H9 (cell line): ENCODE data around the gene SCGN. TPM values are rescaled to one million over a fixed set of nuclear protein-coding genes. Genes with fewer than 3 reads are reported as not detected.

Experiments
- DNase-seq: peaks from one replicate; pipeline ENCODE4 v3.0.0-alpha.2; 2017
- H2AFZ ChIP-seq: one replicate; pipeline ENCODE4 v1.6.1; 2013; ENCODE audit warnings: mild to moderate bottlenecking, low read length, control low read depth, moderate library complexity
- H2AK5ac ChIP-seq: 2 replicates; pipeline ENCODE4 v1.6.1; 2013; ENCODE audit warnings: low read length, control low read depth, mixed read lengths; ENCODE audit not compliant: insufficient read length
- H2BK120ac ChIP-seq: one replicate; pipeline ENCODE4 v1.6.1; 2013; ENCODE audit warnings: low read depth, mild to moderate bottlenecking, low read length, control low read depth, inconsistent platforms; ENCODE audit not compliant: poor library complexity, severe bottlenecking
- H2BK12ac ChIP-seq: 2 replicates; pipeline ENCODE4 v1.6.1; 2013; ENCODE audit warnings: low read length, control low read depth, mixed read lengths, low read depth; ENCODE audit not compliant: insufficient read length
- H2BK15ac ChIP-seq: 2 replicates; pipeline ENCODE4 v1.6.1; 2013; ENCODE audit warnings: low read depth, low read length, control low read depth
- H2BK20ac ChIP-seq: one replicate; pipeline ENCODE4 v1.6.1; 2013; ENCODE audit warnings: low read depth, mild to moderate bottlenecking, low read length, control low read depth, inconsistent platforms; ENCODE audit not compliant: poor library complexity, severe bottlenecking
- H2BK5ac ChIP-seq: 2 replicates; pipeline ENCODE4 v1.6.1; 2013; ENCODE audit warnings: low read length, control low read depth, mixed read lengths; ENCODE audit not compliant: insufficient read length
- H3K14ac ChIP-seq: 2 replicates; pipeline ENCODE4 v1.6.1; 2013; ENCODE audit warnings: low read length, control low read depth; ENCODE audit not compliant: insufficient read depth
- H3K18ac ChIP-seq: 2 replicates; pipeline ENCODE4 v1.6.1; 2013; ENCODE audit warnings: low read depth, mild to moderate bottlenecking, mixed read lengths, low read length, control low read depth; ENCODE audit not compliant: insufficient read length
- H3K23ac ChIP-seq: 2 replicates; pipeline ENCODE4 v1.6.1; 2013; ENCODE audit warnings: low read length, control low read depth, mixed read lengths, low read depth; ENCODE audit not compliant: insufficient read length
- H3K23me2 ChIP-seq: 2 replicates; pipeline ENCODE4 v1.6.1; 2013; ENCODE audit warnings: low read depth, mild to moderate bottlenecking, mixed read lengths, low read length, control low read depth; ENCODE audit not compliant: insufficient read length, poor library complexity, severe bottlenecking
- H3K27ac ChIP-seq: 2 replicates; pipeline ENCODE4 v1.5.1; 2013; ENCODE audit warnings: low read length, control low read depth, mixed read lengths, low read depth; ENCODE audit not compliant: insufficient read length
- H3K27me3 ChIP-seq: 2 replicates; pipeline ENCODE4 v1.6.1; 2013; ENCODE audit warnings: low read length, control low read depth, inconsistent platforms; ENCODE audit not compliant: insufficient read depth
- H3K4ac ChIP-seq: 2 replicates; pipeline ENCODE4 v1.6.1; 2013; ENCODE audit warnings: low read depth, mild to moderate bottlenecking, control low read depth, inconsistent platforms, low read length, moderate library complexity
- H3K4me1 ChIP-seq: 2 replicates; pipeline ENCODE4 v1.6.1; 2013; ENCODE audit warnings: low read length, control low read depth, inconsistent platforms; ENCODE audit not compliant: insufficient read depth
- H3K4me2 ChIP-seq: 2 replicates; pipeline ENCODE4 v1.6.1; 2013; ENCODE audit warnings: low read length, control low read depth, mixed read lengths; ENCODE audit not compliant: insufficient read length, insufficient read depth
- H3K56ac ChIP-seq: 2 replicates; pipeline ENCODE4 v1.6.1; 2013; ENCODE audit warnings: low read depth, mild to moderate bottlenecking, mixed read lengths, low read length, control low read depth; ENCODE audit not compliant: insufficient read length
- H3K79me1 ChIP-seq: 2 replicates; pipeline ENCODE4 v1.6.1; 2013; ENCODE audit warnings: low read depth, mild to moderate bottlenecking, moderate library complexity, low read length, control low read depth, inconsistent platforms; ENCODE audit not compliant: insufficient read depth, poor library complexity, severe bottlenecking
- H3K79me2 ChIP-seq: 2 replicates; pipeline ENCODE4 v1.6.1; 2013; ENCODE audit warnings: low read length, control low read depth, inconsistent platforms; ENCODE audit not compliant: insufficient read depth
- H3K9ac ChIP-seq: 2 replicates; pipeline ENCODE4 v1.6.1; 2013; ENCODE audit warnings: low read length, control low read depth, mixed read lengths; ENCODE audit not compliant: insufficient read length; ENCODE audit errors: extremely low read depth
- H3K9me3 ChIP-seq: one replicate; pipeline ENCODE4 v1.6.1; 2013; ENCODE audit warnings: low read depth, low read length, inconsistent platforms; ENCODE audit not compliant: control insufficient read depth
- H3T11ph ChIP-seq: one replicate; pipeline ENCODE4 v1.6.1; 2013; ENCODE audit warnings: mild to moderate bottlenecking, low read length, control low read depth, inconsistent platforms
- H4K20me1 ChIP-seq: one replicate; pipeline ENCODE4 v1.6.1; 2013; ENCODE audit not compliant: control insufficient read depth, insufficient read length, insufficient read depth
- H4K5ac ChIP-seq: 2 replicates; pipeline ENCODE4 v1.6.1; 2013; ENCODE audit warnings: low read depth, mild to moderate bottlenecking, mixed read lengths, low read length, control low read depth; ENCODE audit not compliant: insufficient read length
- H4K8ac ChIP-seq: replicated peaks from 2 replicates; pipeline ENCODE4 v1.6.1; 2013; ENCODE audit warnings: low read length, control low read depth, mixed read lengths, low read depth; ENCODE audit not compliant: insufficient read length
- H4K91ac ChIP-seq: 2 replicates; pipeline ENCODE4 v1.6.1; 2013; ENCODE audit warnings: low read depth, mild to moderate bottlenecking, moderate library complexity, mixed read lengths, low read length, control low read depth; ENCODE audit not compliant: insufficient read length
- H3K27ac Mint-ChIP-seq, 3 experiments: 2 replicates in 2 of 3; 3 replicates in 1 of 3; pipeline ENCODE4 v1.8.0; 2020 to 2021; ENCODE audit warnings: mixed read lengths in 3 of 3, mild to moderate bottlenecking in 1 of 3, moderate library complexity in 1 of 3
- H3K27me3 Mint-ChIP-seq: 2 replicates; pipeline ENCODE4 v1.8.0; 2021; ENCODE audit warnings: low read depth, mild to moderate bottlenecking, moderate library complexity, mixed read lengths
- H3K36me3 Mint-ChIP-seq, 3 experiments: 2 replicates in 2 of 3; 3 replicates in 1 of 3; pipeline ENCODE4 v1.8.0; 2020 to 2021; ENCODE audit warnings: low read depth in 3 of 3, mixed read lengths in 3 of 3; ENCODE audit not compliant: insufficient read depth in 1 of 3
- H3K4me1 Mint-ChIP-seq, 2 experiments: 2 replicates each; pipeline ENCODE4 v1.8.0; 2020; ENCODE audit warnings: mixed read lengths in 2 of 2
- H3K4me3 Mint-ChIP-seq, 2 experiments: 2 replicates in 1 of 2; 3 replicates in 1 of 2; pipeline ENCODE4 v1.8.0; 2020 to 2021; ENCODE audit warnings: mild to moderate bottlenecking in 2 of 2, mixed read lengths in 2 of 2, moderate library complexity in 1 of 2
- H3K9me3 Mint-ChIP-seq, 2 experiments: 2 replicates in 1 of 2; 3 replicates in 1 of 2; pipeline ENCODE4 v1.8.0; 2020; ENCODE audit warnings: mild to moderate bottlenecking in 2 of 2, mixed read lengths in 2 of 2, moderate library complexity in 1 of 2
- CTCF ChIP-seq: fragments of 200-600 bp; sonication (generic); conservative IDR thresholded peaks from 3 replicates; pipeline ENCODE4 v1.8.0; 2021; ENCODE audit warnings: antibody characterized with exemption, mild to moderate bottlenecking
- WGBS: extraction: QIAGEN DNeasy Blood & Tissue Kit; methylation state at CpG from one replicate; pipeline ENCODE4 v1.1.7; 2013; ENCODE audit warnings: missing lambda C conversion rate, low lambda C conversion rate, mixed read lengths; ENCODE audit not compliant: insufficient read length; ENCODE audit errors: extremely low coverage; 5-methylcytosine and 5-hydroxymethylcytosine counted together
- total RNA-seq: library from RNA; stranded (reverse); gene quantifications from 2 replicates; pipeline ENCODE4 v1.2.1, GENCODE V29; 2021

SCGN gene
- total RNA-seq, 1 experiment from 2014 or later, result not detected

GRCh38 chr6:25639653-25640052 is 12.4 kb upstream of the SCGN start:
- H3K18ac ChIP-seq, result no peak overlapping the region
- no peak overlapping the region for H2AFZ ChIP-seq
- Mint-ChIP-seq H3K4me3 (no peak overlapping the region), H3K36me3 (no peaks in the 10 kb centered on the region), H3K9me3 (no peaks in the 10 kb centered on the region), H3K4me1 (peaks cover 10 to 14% of the 10 kb centered on the region in 2 experiments), H3K27me3 (peaks cover 50% of the 10 kb centered on the region), H3K27ac (no peak overlapping the region)
- no peak overlapping the region for H2BK5ac ChIP-seq
- H3T11ph ChIP-seq, result no peak overlapping the region
- no peaks in the 10 kb centered on the region for H3K9me3 ChIP-seq
- H4K91ac ChIP-seq, result no peak overlapping the region
- no peaks in the 10 kb centered on the region for H3K79me1 ChIP-seq
- no peak overlapping the region for H3K9ac ChIP-seq
- H3K4ac ChIP-seq, result no peak overlapping the region
- DNase-seq, result no peak
- no peaks in the 10 kb centered on the region for H3K79me2 ChIP-seq
- H4K8ac ChIP-seq, result no peak overlapping the region
- H3K27ac ChIP-seq, result no peak overlapping the region
- no peaks in the 10 kb centered on the region; the same call in 1 of the 2 replicates for H3K27me3 ChIP-seq
- no peak for TF ChIP-seq CTCF
- H3K4me1 ChIP-seq, result no peaks in the 10 kb centered on the region
- H3K14ac ChIP-seq, result no peak overlapping the region
- no CpG with 5 or more reads among the region's 4 CpGs for WGBS
- H4K20me1 ChIP-seq, result no peaks in the 10 kb centered on the region
- no peak overlapping the region for H3K56ac ChIP-seq
- H2BK15ac ChIP-seq, result no peak overlapping the region
- H4K5ac ChIP-seq, result no peak overlapping the region
- H2BK20ac ChIP-seq, result no peak overlapping the region
- no peak overlapping the region for H2BK12ac ChIP-seq
- H3K4me2 ChIP-seq, result no peak overlapping the region
- no peaks in the 10 kb centered on the region for H3K23me2 ChIP-seq
- no peak overlapping the region for H3K23ac ChIP-seq
- H2AK5ac ChIP-seq, result no peak overlapping the region
- H2BK120ac ChIP-seq, result no peak overlapping the region
